HepG2 (cell line): ENCODE measurements around the gene TSPAN11. TPM values are rescaled to one million over a fixed set of nuclear protein-coding genes. Genes with fewer than 3 reads are reported as not detected.

ENCODE experiments used
- ATAC-seq: fragments of 200-7000 bp; cut with Tn5 transposase; 3 replicates; pipeline ENCODE4 v1.9.1; 2020; ENCODE audit warnings: mild to moderate bottlenecking, moderate library complexity
- BruUV-seq: library from RNA; stranded (reverse); fragments of 400-500 nt; replicated peaks from 2 replicates; lab custom pipeline; 2021; lab: Mats Ljungman, UMichigan
- CTCF ChIA-PET: fragments of 300-600 bp; formaldehyde crosslinking; extraction: SDS; loops from one replicate; lab custom pipeline; 2021; ENCODE audit warnings: low total read pairs, inconsistent platforms, low intra/inter-chr PET ratio; lab: Yijun Ruan, JAX
- POLR2A ChIA-PET: fragments of 350-600 bp; sonication (Branson Sonifier 250); formaldehyde crosslinking; loops from one replicate; lab custom pipeline; 2020; ENCODE audit warnings: antibody characterized with exemption, inconsistent platforms; lab: Yijun Ruan, JAX
- DNase-seq: peaks from one replicate; pipeline ENCODE4 v3.0.0-alpha.2; 2015; ENCODE audit warnings: low spot score
- FAIRE-seq: peaks from 3 replicates; lab custom pipeline; 2011; peaks lifted over from hg19 to GRCh38; lab: Jason Lieb, UNC
- H2AFZ ChIP-seq: one replicate; pipeline ENCODE4 v1.6.1; 2011; ENCODE audit warnings: low read length, inconsistent platforms
- H3K27ac ChIP-seq: fragments of 300-600 bp; 3 replicates; pipeline ENCODE4 v1.8.0; 2011; ENCODE audit warnings: mixed run types, mild to moderate bottlenecking, mixed read lengths, low read length, inconsistent platforms; ENCODE audit not compliant: insufficient read depth; ENCODE audit errors: extremely low read length
- H3K27me3 ChIP-seq, 2 experiments: fragments of 200-600 bp in 1 of 2; 2 replicates in 1 of 2; 3 replicates in 1 of 2; pipeline versions ENCODE4 v1.6.0 to v1.8.0; 2011; ENCODE audit warnings: low read length in 2 of 2, mild to moderate bottlenecking in 2 of 2, moderate library complexity in 2 of 2, inconsistent platforms in 1 of 2; ENCODE audit not compliant: insufficient read depth in 2 of 2, control insufficient read depth in 1 of 2
- H3K36me3 ChIP-seq, 2 experiments: fragments of 200-600 bp in 1 of 2; replicated peaks in 1 of 2; 2 replicates in 1 of 2; 3 replicates in 1 of 2; pipeline versions ENCODE4 v1.5.1 to v1.8.0; 2011; ENCODE audit warnings: low read length in 2 of 2, inconsistent platforms in 1 of 2; ENCODE audit not compliant: insufficient read depth in 2 of 2, control insufficient read depth in 1 of 2
- H3K4me1 ChIP-seq: 2 replicates; pipeline ENCODE4 v1.5.1; 2012; ENCODE audit warnings: low read length, inconsistent platforms; ENCODE audit not compliant: insufficient read depth
- H3K4me2 ChIP-seq: 2 replicates; pipeline ENCODE4 v1.6.0; 2011; ENCODE audit warnings: low read depth, low read length, inconsistent platforms
- H3K4me3 ChIP-seq, 3 experiments: fragments of 200-600 bp in 1 of 3; sonication (generic), shearing (Covaris generic) in 1 of 3; replicated peaks in 1 of 3; 2 replicates each; pipeline ENCODE4 v1.5.1; 2011 to 2016; ENCODE audit warnings: low read length in 3 of 3, inconsistent platforms in 2 of 3, low read depth in 2 of 3, mild to moderate bottlenecking in 2 of 3, control low read depth in 1 of 3, mixed read lengths in 1 of 3; ENCODE audit not compliant: insufficient read depth in 1 of 3
- H3K79me2 ChIP-seq: one replicate; pipeline ENCODE4 v1.6.1; 2011; ENCODE audit warnings: low read length, inconsistent platforms; ENCODE audit not compliant: insufficient read depth
- H3K9ac ChIP-seq: 2 replicates; pipeline ENCODE4 v1.6.0; 2011; ENCODE audit warnings: mild to moderate bottlenecking, low read depth, low read length, inconsistent platforms; ENCODE audit not compliant: insufficient read depth
- H3K9me3 ChIP-seq: 2 replicates; pipeline ENCODE4 v1.5.1; 2012; ENCODE audit warnings: mild to moderate bottlenecking, low read length
- H4K20me1 ChIP-seq: 2 replicates; pipeline ENCODE4 v1.6.0; 2011; ENCODE audit warnings: inconsistent platforms, mild to moderate bottlenecking, low read length, moderate library complexity; ENCODE audit not compliant: insufficient read depth
- ADNP ChIP-seq: sonication (generic); formaldehyde crosslinking; IDR thresholded peaks from 2 replicates; pipeline ENCODE4 v1.4.0; 2020; ENCODE audit warnings: missing genetic modification reagents
- FOXK2 ChIP-seq: fragments of 450-650 bp; IDR thresholded peaks from 2 replicates; pipeline ENCODE4 v1.6.1; 2016
- GATAD1 ChIP-seq: IDR thresholded peaks from 2 replicates; pipeline ENCODE4 v1.6.1; 2016; ENCODE audit warnings: missing genetic modification reagents, missing compliant biosample characterization
- HMG20B ChIP-seq: conservative IDR thresholded peaks from 2 replicates; pipeline ENCODE4 v1.6.1; 2016; ENCODE audit warnings: missing genetic modification reagents, missing compliant biosample characterization
- KDM2A ChIP-seq: sonication (generic); formaldehyde crosslinking; IDR thresholded peaks from 2 replicates; pipeline ENCODE4 v1.4.0; 2020; ENCODE audit warnings: low read depth, missing genetic modification reagents, borderline replicate concordance
- MXD1 ChIP-seq: sonication (generic); formaldehyde crosslinking; IDR thresholded peaks from 2 replicates; pipeline ENCODE4 v1.4.0; 2020; ENCODE audit warnings: mild to moderate bottlenecking, missing genetic modification reagents
- NR2F1 ChIP-seq, 2 experiments: fragments of 450-650 bp in 1 of 2; formaldehyde crosslinking in 1 of 2; IDR thresholded peaks; 2 replicates each; pipeline versions ENCODE4 v1.5.0 to v1.6.1; 2016 to 2020; ENCODE audit warnings: mild to moderate bottlenecking in 1 of 2, missing compliant biosample characterization in 1 of 2, missing genetic modification reagents in 1 of 2, moderate library complexity in 1 of 2
- PHF5A ChIP-seq: IDR thresholded peaks from one replicate; pipeline ENCODE4 v1.6.1; 2018; ENCODE audit warnings: low read depth, missing genetic modification reagents; ENCODE audit not compliant: unreplicated experiment
- PRPF4 ChIP-seq: fragments of 200-400 bp; formaldehyde crosslinking; IDR thresholded peaks from 2 replicates; pipeline ENCODE4 v1.6.1; 2016; ENCODE audit warnings: low read length, low read depth; ENCODE audit not compliant: poor library complexity, severe bottlenecking
- RBAK ChIP-seq: sonication (generic); formaldehyde crosslinking; IDR thresholded peaks from 2 replicates; pipeline ENCODE4 v1.5.1; 2020; ENCODE audit warnings: mild to moderate bottlenecking, missing genetic modification reagents
- RELA ChIP-seq: sonication (generic); formaldehyde crosslinking; IDR thresholded peaks from 2 replicates; pipeline ENCODE4 v1.4.0; 2020; ENCODE audit warnings: missing genetic modification reagents
- RNF219 ChIP-seq: sonication (generic); formaldehyde crosslinking; IDR thresholded peaks from 2 replicates; pipeline ENCODE4 v1.5.0; 2020; ENCODE audit warnings: mild to moderate bottlenecking, missing genetic modification reagents
- TOE1 ChIP-seq: sonication (generic); formaldehyde crosslinking; IDR thresholded peaks from 2 replicates; pipeline ENCODE4 v1.4.0; 2020; ENCODE audit warnings: mild to moderate bottlenecking, missing genetic modification reagents
- ZBTB46 ChIP-seq: sonication (generic); formaldehyde crosslinking; IDR thresholded peaks from 2 replicates; pipeline ENCODE4 v1.4.0; 2020; ENCODE audit warnings: mild to moderate bottlenecking, missing genetic modification reagents, borderline replicate concordance
- ZFP62 ChIP-seq: sonication (generic); formaldehyde crosslinking; IDR thresholded peaks from 2 replicates; pipeline ENCODE4 v1.4.0; 2020; ENCODE audit warnings: missing genetic modification reagents
- ZIK1 ChIP-seq: sonication (generic); formaldehyde crosslinking; IDR thresholded peaks from 2 replicates; pipeline ENCODE4 v1.5.0; 2020; ENCODE audit warnings: mild to moderate bottlenecking, low read depth, missing genetic modification reagents, borderline replicate concordance
- ZNF138 ChIP-seq: sonication (generic); formaldehyde crosslinking; IDR thresholded peaks from 2 replicates; pipeline ENCODE4 v1.5.0; 2020; ENCODE audit warnings: mild to moderate bottlenecking, low read depth, missing genetic modification reagents
- ZNF414 ChIP-seq: sonication (generic); formaldehyde crosslinking; IDR thresholded peaks from 2 replicates; pipeline ENCODE4 v1.5.0; 2020; ENCODE audit warnings: missing genetic modification reagents
- ZNF784 ChIP-seq: sonication (generic); formaldehyde crosslinking; IDR thresholded peaks from 2 replicates; pipeline ENCODE4 v1.5.1; 2020; ENCODE audit warnings: missing genetic modification reagents, mild to moderate bottlenecking, borderline replicate concordance
- WGBS: methylation state at CpG from one replicate; pipeline ENCODE4 v1.1.6; 2017; ENCODE audit warnings: low lambda C conversion rate; 5-methylcytosine and 5-hydroxymethylcytosine counted together
- in situ Hi-C: cut with HindIII; loops from 2 replicates; pipeline ENCODE4 v1.10.0; 2017; ENCODE audit warnings: low pct_unique_long_range_greater_than_20kb; ENCODE audit not compliant: extremely low pct_ligation_motif_present
- intact Hi-C: fragments of 100-400 bp; cut with micrococcal nuclease; formaldehyde crosslinking; loops from one replicate; pipeline ENCODE4 v1.10.0; 2022; ENCODE audit not compliant: unreplicated experiment
- polyA plus RNA-seq, 8 experiments: library from polyadenylated mRNA; depleted of rRNA in 3 of 8; stranded (reverse) in 7 of 8; unstranded in 1 of 8; fragments of >200 nt; fragmentation: Illumina TruSeq in 4 of 8; extraction: Trizol in 4 of 8; gene quantifications; 2 replicates each; pipeline versions ENCODE4 v1.2.1 to v1.2.3, GENCODE V29; 2011 to 2016; ENCODE audit warnings: low read depth in 4 of 8, missing spikeins in 1 of 8, mixed read lengths in 1 of 8; ENCODE audit not compliant: insufficient read depth in 1 of 8
- total RNA-seq, 5 experiments: library from RNA; depleted of rRNA; stranded (reverse); fragments of >200 nt; fragmentation: Illumina TruSeq; extraction: Trizol; gene quantifications; 2 replicates each; pipeline ENCODE4 v1.2.3, GENCODE V29; 2016; ENCODE audit warnings: low read depth in 1 of 5

The TSPAN11 gene
- total and polyA plus RNA-seq, 2 of the 13 experiments (the other 11 are each of a cell fraction or from before 2014, with no cell fraction given) = 0.01 to 0.07 TPM

GRCh38 chr12:31008961-31009840 lies 82.7 kb downstream of the TSPAN11 start:
- Histone ChIP-seq H3K27me3 (no peaks in the 10 kb centered on the region; a peak in 1 of 5 replicates), H2AFZ (no peak overlapping the region), H3K9me3 (no peaks in the 10 kb centered on the region), H3K4me2 (no peak overlapping the region), H3K36me3 (no peaks in the 10 kb centered on the region), H3K27ac (no peak overlapping the region), H4K20me1 (no peaks in the 10 kb centered on the region), H3K4me1 (peaks cover 5% of the 10 kb centered on the region; the same call in 1 of the 2 replicates), H3K79me2 (no peaks in the 10 kb centered on the region), H3K4me3 (no peak overlapping the region), H3K9ac (no peak overlapping the region)
- ATAC-seq (no peak), DNase-seq (no peak), FAIRE-seq (no peak)
- POLR2A ChIA-PET = no interaction called here
- BruUV-seq = no TSS peak
- TF ChIP-seq GATAD1 (CRISPR knock-in tag) = no peak
- TF ChIP-seq ADNP (CRISPR knock-in tag) = no peak
- TF ChIP-seq TOE1 (CRISPR knock-in tag) = no peak
- no peak for TF ChIP-seq ZIK1 (CRISPR knock-in tag)
- no peak for TF ChIP-seq ZFP62 (CRISPR knock-in tag)
- TF ChIP-seq PHF5A (CRISPR knock-in tag) = no peak
- TF ChIP-seq RBAK = no peak
- TF ChIP-seq ZNF138 (CRISPR knock-in tag) = no peak
- no peak for TF ChIP-seq MXD1 (CRISPR knock-in tag)
- TF ChIP-seq FOXK2 = no peak
- TF ChIP-seq RNF219 (CRISPR knock-in tag) = no peak
- no peak for TF ChIP-seq HMG20B (CRISPR knock-in tag)
- no peak for TF ChIP-seq KDM2A (CRISPR knock-in tag)
- no peak for TF ChIP-seq RELA
- TF ChIP-seq PRPF4 = no peak
- TF ChIP-seq NR2F1 (CRISPR knock-in tag; IDR thresholded peaks at IDR 0.05) = no peak
- no peak for TF ChIP-seq ZBTB46 (CRISPR knock-in tag)
- no peak for TF ChIP-seq ZNF784 (CRISPR knock-in tag)
- TF ChIP-seq ZNF414 = no peak
- 58% methylated on average over 13 of the region's 19 CpGs for WGBS
- in situ Hi-C loops (no loop called here), intact Hi-C loops (no loop called here)
- CTCF ChIA-PET = no interaction called here
